Glutamatergic neuron (in vitro differentiated cells): ENCODE results near the gene WWOX. TPM values are rescaled to one million over a fixed set of nuclear protein-coding genes. Genes with fewer than 3 reads are reported as not detected.

ENCODE experiments used
- DNase-seq: peaks from one replicate; pipeline ENCODE4 v3.0.0; 2022
- H3K27ac Mint-ChIP-seq: one replicate; pipeline ENCODE4 v1.8.0; 2020; ENCODE audit warnings: mild to moderate bottlenecking, mixed read lengths, inconsistent platforms; ENCODE audit not compliant: unreplicated experiment
- H3K27me3 Mint-ChIP-seq: one replicate; pipeline ENCODE4 v1.8.0; 2020; ENCODE audit warnings: mild to moderate bottlenecking, moderate library complexity, mixed read lengths, inconsistent platforms; ENCODE audit not compliant: unreplicated experiment
- H3K36me3 Mint-ChIP-seq: one replicate; pipeline ENCODE4 v1.8.0; 2020; ENCODE audit warnings: mild to moderate bottlenecking, mixed read lengths, inconsistent platforms; ENCODE audit not compliant: unreplicated experiment
- H3K4me1 Mint-ChIP-seq: one replicate; pipeline ENCODE4 v1.8.0; 2020; ENCODE audit warnings: mild to moderate bottlenecking, low read depth, mixed read lengths, inconsistent platforms; ENCODE audit not compliant: unreplicated experiment
- H3K4me3 Mint-ChIP-seq: one replicate; pipeline ENCODE4 v1.8.0; 2020; ENCODE audit warnings: mild to moderate bottlenecking, mixed read lengths, inconsistent platforms; ENCODE audit not compliant: unreplicated experiment
- H3K9me3 Mint-ChIP-seq: one replicate; pipeline ENCODE4 v1.8.0; 2020; ENCODE audit warnings: mild to moderate bottlenecking, moderate library complexity, mixed read lengths, inconsistent platforms; ENCODE audit not compliant: unreplicated experiment
- total RNA-seq: library from RNA; stranded (reverse); fragmentation: NEBNext Ultra II Directional; extraction: Animal tissue kit (Norgen Biotek cat#: 25700); gene quantifications from one replicate; pipeline ENCODE4 v1.2.1, GENCODE V29; 2021; ENCODE audit not compliant: unreplicated experiment
- TF ChIP-seq, protein P1 (sequence below): fragments of 200-600 bp; sonication (generic); IDR thresholded peaks from one replicate; pipeline ENCODE4 v1.5.0; 2021; ENCODE audit not compliant: partially characterized antibody, unreplicated experiment

Gene WWOX
- total RNA-seq, 1 donor from 2014 or later = 10.3 TPM

DNA sequence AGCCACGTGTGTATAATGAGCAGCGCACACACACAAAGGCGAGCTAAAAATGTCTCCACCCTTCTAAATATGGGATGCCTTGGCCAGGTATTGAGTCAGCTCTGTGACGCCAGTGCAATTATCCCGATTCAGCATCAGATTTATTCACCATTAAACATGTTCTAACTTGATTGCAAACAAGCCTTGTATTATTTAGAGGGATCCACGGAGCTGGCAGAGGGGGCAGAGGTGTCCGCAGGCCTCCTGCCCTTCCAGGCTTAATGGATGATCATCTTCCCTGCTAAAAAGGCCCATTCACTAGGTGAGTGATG, 909.4 kb downstream of the WWOX start:
- no peak overlapping the region for H3K4me3 Mint-ChIP-seq
- peaks cover 8% of the 10 kb centered on the region for H3K36me3 Mint-ChIP-seq
- H3K27ac Mint-ChIP-seq = no peak overlapping the region
- no peaks in the 10 kb centered on the region for H3K27me3 Mint-ChIP-seq
- H3K9me3 Mint-ChIP-seq = peaks cover 3% of the 10 kb centered on the region
- TF ChIP-seq, protein P1, sequence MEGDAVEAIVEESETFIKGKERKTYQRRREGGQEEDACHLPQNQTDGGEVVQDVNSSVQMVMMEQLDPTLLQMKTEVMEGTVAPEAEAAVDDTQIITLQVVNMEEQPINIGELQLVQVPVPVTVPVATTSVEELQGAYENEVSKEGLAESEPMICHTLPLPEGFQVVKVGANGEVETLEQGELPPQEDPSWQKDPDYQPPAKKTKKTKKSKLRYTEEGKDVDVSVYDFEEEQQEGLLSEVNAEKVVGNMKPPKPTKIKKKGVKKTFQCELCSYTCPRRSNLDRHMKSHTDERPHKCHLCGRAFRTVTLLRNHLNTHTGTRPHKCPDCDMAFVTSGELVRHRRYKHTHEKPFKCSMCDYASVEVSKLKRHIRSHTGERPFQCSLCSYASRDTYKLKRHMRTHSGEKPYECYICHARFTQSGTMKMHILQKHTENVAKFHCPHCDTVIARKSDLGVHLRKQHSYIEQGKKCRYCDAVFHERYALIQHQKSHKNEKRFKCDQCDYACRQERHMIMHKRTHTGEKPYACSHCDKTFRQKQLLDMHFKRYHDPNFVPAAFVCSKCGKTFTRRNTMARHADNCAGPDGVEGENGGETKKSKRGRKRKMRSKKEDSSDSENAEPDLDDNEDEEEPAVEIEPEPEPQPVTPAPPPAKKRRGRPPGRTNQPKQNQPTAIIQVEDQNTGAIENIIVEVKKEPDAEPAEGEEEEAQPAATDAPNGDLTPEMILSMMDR = no peak
- DNase-seq = no peak
- peaks cover 9% of the 10 kb centered on the region for H3K4me1 Mint-ChIP-seq

DNA sequence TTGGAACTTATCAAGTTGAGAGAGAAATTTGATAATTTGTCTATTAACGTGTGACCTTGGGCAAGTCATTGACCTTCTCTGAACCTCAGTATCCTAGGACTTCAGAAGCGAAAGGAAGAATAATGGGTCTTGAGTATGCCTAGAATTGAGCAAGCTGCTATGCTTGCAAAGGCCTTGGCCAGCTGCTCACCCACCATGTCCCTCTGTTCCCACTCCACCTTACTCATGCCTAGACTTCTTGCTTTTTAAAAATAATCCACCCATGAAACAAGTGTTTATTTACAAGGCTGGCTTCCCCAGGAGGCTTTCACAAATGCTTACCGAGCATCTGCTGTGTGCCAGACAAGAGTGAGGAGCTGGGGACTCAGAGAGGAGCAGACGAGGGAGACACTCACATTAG, 910.4 kb downstream of the WWOX start:
- DNase-seq = no peak
- no peak overlapping the region for H3K4me3 Mint-ChIP-seq
- peaks cover 6% of the 10 kb centered on the region for H3K4me1 Mint-ChIP-seq
- peaks cover 2% of the 10 kb centered on the region for H3K27me3 Mint-ChIP-seq
- peaks cover 8% of the 10 kb centered on the region for H3K36me3 Mint-ChIP-seq
- no peak overlapping the region for H3K27ac Mint-ChIP-seq
- peaks cover 3% of the 10 kb centered on the region for H3K9me3 Mint-ChIP-seq
- TF ChIP-seq, protein P1 = no peak

DNA sequence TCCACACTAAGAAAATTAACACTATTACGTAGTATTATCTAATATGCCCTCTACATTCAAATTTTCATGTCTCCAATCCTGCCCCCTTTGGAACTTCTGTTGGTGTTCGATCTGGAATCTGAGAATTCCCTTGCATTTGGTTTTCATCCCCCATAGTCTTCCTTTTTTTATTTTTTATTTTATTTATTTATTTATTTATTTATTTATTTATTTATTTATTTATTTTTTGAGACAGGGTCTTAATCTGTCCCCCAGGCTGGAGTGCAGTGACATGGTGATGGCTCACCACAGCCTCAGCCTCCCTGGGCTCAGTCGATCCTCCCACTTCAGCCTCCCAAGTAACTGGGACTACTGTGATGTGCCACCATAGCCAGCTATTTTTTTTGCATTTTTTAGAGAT, 911.8 kb downstream of the WWOX start:
- H3K27me3 Mint-ChIP-seq = peaks cover 2% of the 10 kb centered on the region
- peaks cover 3% of the 10 kb centered on the region for H3K9me3 Mint-ChIP-seq

DNA sequence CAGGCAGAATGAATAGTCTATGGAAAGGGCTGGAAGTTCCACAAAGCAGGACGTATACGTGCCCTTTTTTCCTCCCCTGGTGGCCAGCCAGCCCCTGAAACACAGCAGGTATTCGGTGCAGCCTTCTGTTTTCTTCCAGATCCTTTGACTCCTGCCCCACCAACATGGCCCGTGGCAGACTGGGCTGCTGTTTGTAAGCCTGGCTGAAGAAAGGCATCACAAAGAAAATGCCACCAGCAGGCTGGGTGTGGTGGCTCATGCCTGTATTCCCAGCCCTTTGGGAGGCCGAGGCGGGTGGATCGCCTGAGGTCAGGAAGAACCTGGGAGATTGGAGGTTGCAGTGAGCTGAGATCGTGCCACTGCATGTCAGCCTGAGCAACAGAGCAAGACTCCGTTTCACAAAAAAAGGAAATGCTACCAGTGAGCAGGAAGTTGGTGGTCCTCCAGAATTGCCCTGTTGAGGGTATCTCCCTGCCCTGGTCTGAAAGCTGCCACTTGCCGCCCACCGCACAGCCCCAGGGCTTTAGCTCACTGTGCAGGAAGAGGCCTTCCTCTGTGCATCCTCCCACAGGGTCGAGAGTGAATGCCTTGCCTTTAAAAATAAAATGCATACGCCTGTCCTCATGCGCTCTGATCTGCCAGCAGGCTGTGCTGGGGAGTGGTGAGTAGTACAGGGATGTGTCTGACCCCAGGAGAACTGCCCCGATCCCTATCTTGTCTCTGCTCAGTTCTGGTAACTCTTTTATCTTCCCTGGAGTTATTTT, 913.4 kb downstream of the WWOX start:
- DNase-seq = no peak
- H3K4me1 Mint-ChIP-seq = peaks cover 6% of the 10 kb centered on the region
- H3K27ac Mint-ChIP-seq = no peak overlapping the region
- peaks cover 4% of the 10 kb centered on the region for H3K36me3 Mint-ChIP-seq
- H3K4me3 Mint-ChIP-seq = no peak overlapping the region
- TF ChIP-seq, protein P1 = no peak
- peaks cover 3% of the 10 kb centered on the region for H3K9me3 Mint-ChIP-seq
- H3K27me3 Mint-ChIP-seq = peaks cover 2% of the 10 kb centered on the region

More for the DNA sequence above, 911.8 kb downstream of the WWOX start:
- no peak overlapping the region for H3K27ac Mint-ChIP-seq
- TF ChIP-seq, protein P1 = no peak
- DNase-seq = no peak
- H3K36me3 Mint-ChIP-seq = peaks cover 8% of the 10 kb centered on the region
- H3K4me1 Mint-ChIP-seq = peaks cover 6% of the 10 kb centered on the region
- H3K4me3 Mint-ChIP-seq = no peak overlapping the region

DNA sequence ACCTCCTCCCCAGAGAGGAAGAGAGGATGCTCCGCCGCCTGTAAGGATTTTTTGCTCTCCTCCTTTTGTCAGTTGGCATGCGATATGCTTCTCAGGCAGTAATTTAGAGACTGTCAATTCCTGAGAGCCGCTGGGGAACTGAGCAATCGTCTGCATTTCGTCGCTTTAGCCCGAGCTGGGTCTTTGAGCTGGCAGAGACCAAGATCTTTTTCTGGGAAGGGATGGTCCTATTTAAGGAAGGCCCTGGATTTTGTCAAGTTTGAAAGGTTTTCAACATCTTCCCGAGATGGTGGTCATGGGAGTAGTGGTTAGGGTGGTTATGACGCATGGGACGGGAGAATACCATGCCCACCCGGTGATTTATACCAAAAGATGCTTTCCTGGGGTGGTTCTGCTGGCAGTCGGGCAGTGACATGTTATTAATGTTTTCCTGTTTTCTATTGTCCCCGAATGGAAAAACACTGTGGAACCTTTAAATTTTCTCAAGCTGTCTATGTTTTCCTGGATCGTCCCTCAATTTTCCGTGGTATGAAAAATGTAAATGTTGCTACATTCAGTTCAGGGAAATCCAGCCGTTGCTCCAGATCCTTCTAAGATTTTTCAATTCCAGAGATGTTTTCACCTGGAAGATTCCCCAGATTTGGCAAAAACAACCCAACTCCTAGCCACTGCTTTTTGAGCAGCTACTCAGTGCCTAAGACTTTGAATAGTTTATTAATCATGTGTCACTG, 914.6 kb downstream of the WWOX start:
- Mint-ChIP-seq H3K4me3 (no peak overlapping the region), H3K4me1 (peaks cover 6% of the 10 kb centered on the region), H3K27me3 (peaks cover 2% of the 10 kb centered on the region), H3K9me3 (peaks cover 3% of the 10 kb centered on the region), H3K36me3 (peaks cover 4% of the 10 kb centered on the region), H3K27ac (no peak overlapping the region)
- TF ChIP-seq, protein P1 = no peak
- DNase-seq = no peak
